ENCODE data around the gene AHRR.

AHRR gene

DNA sequence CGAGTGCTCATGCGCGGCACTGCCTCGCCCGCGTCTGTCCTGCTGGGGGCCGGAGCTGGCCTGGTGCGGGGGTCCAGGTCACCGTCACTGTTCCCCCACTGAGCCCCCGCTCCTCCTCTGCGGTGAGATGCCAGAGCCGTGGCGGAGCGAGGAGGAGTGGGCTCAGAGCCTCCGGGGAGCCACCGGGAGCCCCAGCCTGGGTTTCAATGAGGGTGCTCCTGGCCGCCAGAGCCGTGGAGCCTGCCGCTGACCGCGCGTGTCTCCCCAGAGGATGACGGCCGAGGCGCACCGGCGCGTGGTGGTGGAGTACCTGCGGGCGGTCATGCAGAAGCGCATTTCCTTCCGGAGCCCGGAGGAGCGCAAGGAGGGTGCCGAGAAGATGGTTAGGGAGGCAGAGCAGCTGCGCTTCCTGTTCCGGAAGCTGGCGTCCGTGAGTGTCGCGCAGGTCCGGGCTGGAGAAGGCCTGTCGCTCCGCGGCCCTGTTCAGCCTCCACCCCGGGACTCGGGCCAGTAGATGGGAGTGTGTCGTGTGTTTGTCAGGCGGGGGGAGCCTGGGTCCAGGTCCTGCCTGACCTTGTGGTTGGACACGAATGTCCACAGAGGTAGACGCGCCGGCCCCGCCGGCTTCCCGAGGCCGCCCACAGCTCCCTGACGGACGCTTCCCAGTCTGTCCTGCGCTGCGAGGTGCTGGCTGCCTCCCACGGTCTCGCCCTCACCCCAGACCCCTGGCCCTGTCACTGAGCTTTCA is 143.5 kb downstream of the AHRR start:
- Histone ChIP-seq H3K27ac (no peak overlapping the region), H3K4me2 (ENCODE audit: low read length) (no peak overlapping the region), H3K4me1 (no peaks in the 10 kb centered on the region), H3K27me3 (ENCODE audit: control insufficient read depth, insufficient read depth, low read length) (no peaks in the 10 kb centered on the region), H2AFZ (no peak overlapping the region), H3K79me2 (no peaks in the 10 kb centered on the region), H3K36me3 (ENCODE audit: control insufficient read depth, insufficient read depth, low read length) (no peaks in the 10 kb centered on the region), H3K4me3 (ENCODE audit: low read depth, low read length) (no peak overlapping the region), H3K9ac (no peak overlapping the region), H3K9me3 (ENCODE audit: control insufficient read depth, low read length) (no peaks in the 10 kb centered on the region)
- TF ChIP-seq CTCF (IDR thresholded peaks at IDR 0.05): no peak

DNA sequence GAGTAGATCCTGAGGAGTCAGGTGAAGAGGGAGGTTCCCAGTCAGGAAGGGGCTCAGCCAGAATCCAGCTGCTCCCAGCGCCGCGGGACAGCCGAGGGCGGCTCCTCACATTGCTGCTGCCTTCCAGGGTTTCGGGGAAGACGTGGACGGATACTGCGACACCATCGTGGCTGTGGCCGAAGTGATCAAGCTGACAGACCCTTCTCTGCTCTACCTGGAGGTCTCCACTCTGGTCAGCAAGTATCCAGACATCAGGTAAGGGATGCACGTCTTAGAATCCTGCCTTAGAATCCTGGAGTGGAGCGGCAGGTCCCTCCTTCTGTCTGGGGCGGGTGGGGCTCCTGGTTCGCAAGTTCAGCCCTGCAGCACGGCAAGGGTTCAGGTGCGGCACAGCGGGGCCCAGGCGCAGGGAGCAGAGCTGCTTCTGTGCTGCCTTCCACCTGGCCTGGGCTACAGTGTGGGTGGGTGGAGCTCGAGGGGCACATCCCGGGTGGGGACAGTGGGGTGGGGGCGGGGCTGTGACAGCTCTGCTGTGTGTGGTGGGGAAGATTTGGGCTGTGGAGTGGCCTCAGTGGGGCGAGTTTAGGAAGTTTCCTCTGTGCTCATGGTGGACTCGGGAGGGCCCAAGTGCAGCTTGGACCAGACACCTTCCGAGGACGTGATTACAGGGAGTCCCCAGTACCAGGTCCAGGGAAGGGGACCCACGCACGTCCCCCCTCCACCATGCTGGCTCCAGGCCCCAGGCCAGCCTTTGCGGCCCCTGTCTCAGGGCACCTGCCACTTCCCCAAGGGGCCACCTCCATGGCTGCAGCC is 144.3 kb downstream of the AHRR start:
- Histone ChIP-seq H3K4me2 (ENCODE audit: low read length) (no peak overlapping the region), H3K9me3 (ENCODE audit: control insufficient read depth, low read length) (no peaks in the 10 kb centered on the region), H3K36me3 (ENCODE audit: control insufficient read depth, insufficient read depth, low read length) (no peaks in the 10 kb centered on the region), H3K4me3 (ENCODE audit: low read depth, low read length) (no peak overlapping the region), H2AFZ (no peak overlapping the region), H3K9ac (no peak overlapping the region), H3K27ac (no peak overlapping the region), H3K79me2 (no peaks in the 10 kb centered on the region), H3K27me3 (ENCODE audit: control insufficient read depth, insufficient read depth, low read length) (no peaks in the 10 kb centered on the region), H3K4me1 (no peaks in the 10 kb centered on the region)
- TF ChIP-seq CTCF (IDR thresholded peaks at IDR 0.05): no peak

DNA sequence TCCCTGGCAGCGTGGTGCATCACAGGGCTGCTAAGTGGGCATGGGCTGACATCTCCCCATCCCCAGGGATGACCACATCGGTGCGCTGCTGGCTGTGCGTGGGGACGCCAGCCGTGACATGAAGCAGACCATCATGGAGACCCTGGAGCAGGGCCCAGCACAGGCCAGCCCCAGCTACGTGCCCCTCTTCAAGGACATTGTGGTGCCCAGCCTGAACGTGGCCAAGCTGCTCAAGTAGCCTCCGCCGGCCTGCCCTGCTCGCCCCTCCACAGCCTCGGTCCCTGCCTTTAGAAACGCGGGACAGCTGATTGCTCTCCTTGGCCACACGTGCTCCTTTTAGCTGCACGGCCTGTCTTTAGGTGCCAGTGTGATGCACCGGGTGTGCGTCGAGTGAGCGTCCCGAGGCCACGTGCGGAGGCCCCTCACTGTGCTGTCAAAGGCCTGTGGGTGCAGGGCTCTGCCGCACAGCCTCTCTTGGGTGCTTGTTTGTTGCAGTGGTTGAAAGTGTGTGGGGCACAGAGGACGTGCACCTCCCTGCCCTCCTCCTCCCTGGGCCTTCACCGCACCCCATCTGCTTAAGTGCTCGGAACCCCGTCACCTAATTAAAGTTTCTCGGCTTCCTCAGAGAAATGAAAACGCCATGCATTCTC is 145.3 kb downstream of the AHRR start:
- no peaks in the 10 kb centered on the region for H3K4me1 ChIP-seq
- H3K79me2 ChIP-seq: no peaks in the 10 kb centered on the region
- H3K4me3 ChIP-seq (ENCODE audit: low read depth, low read length): no peak overlapping the region
- H3K9ac ChIP-seq: no peak overlapping the region
- no peak overlapping the region for H3K27ac ChIP-seq
- TF ChIP-seq CTCF (IDR thresholded peaks at IDR 0.05): no peak
- H3K27me3 ChIP-seq (ENCODE audit: control insufficient read depth, insufficient read depth, low read length): no peaks in the 10 kb centered on the region
- H3K36me3 ChIP-seq (ENCODE audit: control insufficient read depth, insufficient read depth, low read length): no peaks in the 10 kb centered on the region
- no peaks in the 10 kb centered on the region for H3K9me3 ChIP-seq (ENCODE audit: control insufficient read depth, low read length)
- no peak overlapping the region for H3K4me2 ChIP-seq (ENCODE audit: low read length)
- H2AFZ ChIP-seq: no peak overlapping the region

GRCh38 chr5:468401-468800 is 146.9 kb downstream of the AHRR start:
- no peaks in the 10 kb centered on the region for H3K27me3 ChIP-seq (ENCODE audit: control insufficient read depth, insufficient read depth, low read length)
- H3K9me3 ChIP-seq (ENCODE audit: control insufficient read depth, low read length): no peaks in the 10 kb centered on the region
- no peaks in the 10 kb centered on the region for H3K4me1 ChIP-seq
- H3K36me3 ChIP-seq (ENCODE audit: control insufficient read depth, insufficient read depth, low read length): no peaks in the 10 kb centered on the region
- no peak overlapping the region for H3K4me3 ChIP-seq (ENCODE audit: low read depth, low read length)
- TF ChIP-seq CTCF (IDR thresholded peaks at IDR 0.05): no peak
- no peak overlapping the region for H2AFZ ChIP-seq
- H3K79me2 ChIP-seq: no peaks in the 10 kb centered on the region
- no peak overlapping the region for H3K9ac ChIP-seq
- H3K27ac ChIP-seq: no peak overlapping the region
- H3K4me2 ChIP-seq (ENCODE audit: low read length): no peak overlapping the region
